Upper lobe of right lung (tissue), 1 donor: ENCODE measurements around the gene LAMA5. TPM values are rescaled to one million over a fixed set of nuclear protein-coding genes. Genes with fewer than 3 reads are reported as not detected.

Experiments used
- ATAC-seq: fragments of 200-7000 bp; cut with Tn5 transposase; one replicate; pipeline ENCODE4 v1.9.1; 2020; ENCODE audit warnings: mild to moderate bottlenecking, moderate library complexity
- DNase-seq: peaks from one replicate; pipeline ENCODE4 v3.0.0-alpha.2; 2020
- H3K27ac ChIP-seq: fragments of 200-600 bp; one replicate; pipeline ENCODE4 v1.8.0; 2022
- H3K27me3 ChIP-seq: fragments of 200-600 bp; one replicate; pipeline ENCODE4 v1.8.0; 2022; ENCODE audit warnings: mild to moderate bottlenecking
- H3K36me3 ChIP-seq: fragments of 200-600 bp; one replicate; pipeline ENCODE4 v1.8.0; 2022
- H3K4me1 ChIP-seq: fragments of 200-600 bp; one replicate; pipeline ENCODE4 v1.8.0; 2022
- H3K4me3 ChIP-seq: fragments of 200-600 bp; one replicate; pipeline ENCODE4 v1.8.0; 2022; ENCODE audit warnings: mild to moderate bottlenecking
- H3K9me3 ChIP-seq: fragments of 200-600 bp; one replicate; pipeline ENCODE4 v1.8.0; 2022
- intact Hi-C: fragments of 100-400 bp; cut with DNase I; formaldehyde crosslinking; loops from one replicate; pipeline ENCODE4 v1.11.0; 2022
- total RNA-seq: library from RNA; stranded (reverse); fragmentation: NEBNext Ultra II Directional; extraction: Animal tissue kit (Norgen Biotek cat#: 25700); gene quantifications from one replicate; pipeline ENCODE4 v1.2.1, GENCODE V29; 2021
- TF ChIP-seq, protein P1 (sequence below): fragments of 200-600 bp; IDR thresholded peaks from one replicate; pipeline ENCODE4 v1.8.0; 2022; ENCODE audit warnings: antibody characterized with exemption
- donor health status: DM: no; HTN: yes; CAD: no; lungs with severe emphysema.

LAMA5 gene
- total RNA-seq, 1 donor from 2014 or later = 279 TPM

DNA sequence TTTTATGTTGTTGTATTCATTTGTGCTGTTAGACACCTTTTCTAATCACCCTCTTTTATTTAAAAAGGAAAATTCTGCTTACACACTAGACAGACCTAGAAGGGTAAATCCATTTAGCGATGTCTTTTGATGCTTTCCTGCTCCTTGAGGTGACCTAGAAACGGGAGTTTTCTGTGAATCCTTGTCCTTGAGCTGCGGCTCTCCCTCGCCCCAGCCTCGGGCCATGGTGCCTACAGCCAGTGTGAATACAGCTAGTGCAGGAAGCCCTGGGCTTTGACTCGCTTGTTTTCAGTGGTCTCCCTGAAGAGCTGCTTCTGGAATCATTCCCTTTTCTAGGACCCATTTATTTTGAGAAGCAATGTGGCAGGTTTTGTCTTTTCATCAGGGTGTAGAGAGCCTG, 82.0 kb downstream of the LAMA5 start:
- no peak overlapping the region for H3K27ac ChIP-seq
- no peaks in the 10 kb centered on the region for H3K9me3 ChIP-seq
- peaks cover 3% of the 10 kb centered on the region for H3K4me1 ChIP-seq
- intact Hi-C loops = no loop called here
- TF ChIP-seq, protein P1, sequence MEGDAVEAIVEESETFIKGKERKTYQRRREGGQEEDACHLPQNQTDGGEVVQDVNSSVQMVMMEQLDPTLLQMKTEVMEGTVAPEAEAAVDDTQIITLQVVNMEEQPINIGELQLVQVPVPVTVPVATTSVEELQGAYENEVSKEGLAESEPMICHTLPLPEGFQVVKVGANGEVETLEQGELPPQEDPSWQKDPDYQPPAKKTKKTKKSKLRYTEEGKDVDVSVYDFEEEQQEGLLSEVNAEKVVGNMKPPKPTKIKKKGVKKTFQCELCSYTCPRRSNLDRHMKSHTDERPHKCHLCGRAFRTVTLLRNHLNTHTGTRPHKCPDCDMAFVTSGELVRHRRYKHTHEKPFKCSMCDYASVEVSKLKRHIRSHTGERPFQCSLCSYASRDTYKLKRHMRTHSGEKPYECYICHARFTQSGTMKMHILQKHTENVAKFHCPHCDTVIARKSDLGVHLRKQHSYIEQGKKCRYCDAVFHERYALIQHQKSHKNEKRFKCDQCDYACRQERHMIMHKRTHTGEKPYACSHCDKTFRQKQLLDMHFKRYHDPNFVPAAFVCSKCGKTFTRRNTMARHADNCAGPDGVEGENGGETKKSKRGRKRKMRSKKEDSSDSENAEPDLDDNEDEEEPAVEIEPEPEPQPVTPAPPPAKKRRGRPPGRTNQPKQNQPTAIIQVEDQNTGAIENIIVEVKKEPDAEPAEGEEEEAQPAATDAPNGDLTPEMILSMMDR = no peak
- DNase-seq (no peak), ATAC-seq (no peak)
- peaks cover 86% of the 10 kb centered on the region for H3K36me3 ChIP-seq
- H3K4me3 ChIP-seq = no peak overlapping the region
- H3K27me3 ChIP-seq = no peaks in the 10 kb centered on the region

GRCh38 chr20:62284448-62284847, 82.7 kb downstream of the LAMA5 start:
- intact Hi-C loops = no loop called here
- Histone ChIP-seq H3K4me3 (no peak overlapping the region), H3K4me1 (peaks cover 3% of the 10 kb centered on the region), H3K27me3 (no peaks in the 10 kb centered on the region), H3K9me3 (no peaks in the 10 kb centered on the region), H3K36me3 (peaks cover 86% of the 10 kb centered on the region), H3K27ac (no peak overlapping the region)
- ATAC-seq (no peak), DNase-seq (no peak)
- TF ChIP-seq, protein P1 = no peak

DNA sequence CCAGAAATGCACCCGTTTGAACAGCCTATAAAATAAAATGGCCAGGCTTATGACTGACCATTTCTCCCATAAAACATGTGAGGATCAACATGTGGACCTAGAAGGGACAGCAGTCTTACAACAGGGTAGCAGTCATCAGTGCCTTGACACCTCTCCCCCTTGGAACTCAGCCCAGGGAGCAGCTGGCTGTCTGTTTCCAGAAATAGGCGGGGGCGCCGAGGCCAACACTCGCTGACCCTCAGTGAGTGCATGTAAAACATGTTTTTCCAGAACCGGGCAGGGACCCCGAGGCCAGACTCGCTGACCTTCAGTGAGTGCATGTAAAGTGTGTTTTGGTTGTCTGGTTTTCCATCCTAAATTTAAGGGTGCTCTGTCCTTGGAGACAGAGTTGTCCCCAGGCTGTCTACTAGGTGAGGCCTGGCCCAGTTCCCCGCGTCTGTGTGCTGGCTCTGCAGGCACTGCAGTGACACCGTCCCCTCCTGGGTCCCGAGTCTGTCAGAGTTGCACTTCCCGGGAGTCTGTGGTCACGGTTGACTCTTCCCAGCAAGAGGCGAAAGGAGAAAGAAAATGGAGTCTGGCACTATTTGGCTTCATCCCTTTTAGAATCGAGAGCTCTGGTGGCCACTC, 84.1 kb downstream of the LAMA5 start:
- no peaks in the 10 kb centered on the region for H3K9me3 ChIP-seq
- intact Hi-C loops = no loop called here
- H3K4me3 ChIP-seq = no peak overlapping the region
- peak overlapping the region; percentile 17 for H3K27ac ChIP-seq
- ATAC-seq (no peak), DNase-seq (no peak)
- peaks cover 3% of the 10 kb centered on the region for H3K4me1 ChIP-seq
- TF ChIP-seq, protein P1 = no peak
- H3K27me3 ChIP-seq = no peaks in the 10 kb centered on the region
- H3K36me3 ChIP-seq = peaks cover 87% of the 10 kb centered on the region

DNA sequence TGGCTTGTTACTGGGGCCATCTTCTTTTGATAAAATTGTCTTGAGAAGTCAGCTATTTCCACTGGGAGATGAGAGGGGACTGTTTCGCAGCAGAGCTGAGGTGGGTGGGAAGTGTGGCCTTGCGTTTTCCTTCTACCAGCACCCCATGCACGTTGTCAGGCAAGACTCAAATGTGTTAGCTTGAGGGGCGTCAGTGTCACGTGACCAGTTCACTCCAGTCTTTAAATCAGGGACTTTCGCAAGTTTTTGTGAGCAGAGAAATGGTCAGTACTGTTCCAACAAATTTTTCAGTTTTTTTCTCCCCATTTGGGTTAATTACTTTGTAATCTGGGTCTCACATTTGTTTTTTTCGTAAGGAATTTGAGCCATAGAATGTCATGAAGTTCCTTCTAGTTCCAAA, 85.0 kb downstream of the LAMA5 start:
- Histone ChIP-seq H3K9me3 (no peaks in the 10 kb centered on the region), H3K27me3 (no peaks in the 10 kb centered on the region), H3K4me3 (no peak overlapping the region), H3K27ac (no peak overlapping the region), H3K36me3 (peaks cover 81% of the 10 kb centered on the region), H3K4me1 (peaks cover 3% of the 10 kb centered on the region)
- ATAC-seq (no peak), DNase-seq (no peak)
- intact Hi-C loops = no loop called here
- TF ChIP-seq, protein P1 = no peak

- intact Hi-C loops = no loop called here
- Histone ChIP-seq H3K4me1 (peaks cover 3% of the 10 kb centered on the region), H3K9me3 (no peaks in the 10 kb centered on the region), H3K36me3 (peaks cover 80% of the 10 kb centered on the region), H3K27me3 (no peaks in the 10 kb centered on the region), H3K4me3 (no peak overlapping the region), H3K27ac (no peak overlapping the region)
- TF ChIP-seq, protein P1 = no peak
- ATAC-seq (peak; percentile 40), DNase-seq (no peak)
Measured at GRCh38 chr20:62281161-62281933, 85.8 kb downstream of the LAMA5 start.
